Activated CD4-positive, alpha-beta T cell treated with anti-CD3 and anti-CD28 coated beads for 4 hours (primary cell): ENCODE measurements around the gene RAVER2.
"Not testable (repeated sequence)": the region's sequence is repeated elsewhere in the genome, so short reads cannot be mapped to it uniquely, and the experiment has no call there.

ENCODE experiments used
- DNase-seq, 2 donors: peaks; one replicate each; pipeline ENCODE4 v3.0.0-alpha.2; 2020

The RAVER2 gene

DNA sequence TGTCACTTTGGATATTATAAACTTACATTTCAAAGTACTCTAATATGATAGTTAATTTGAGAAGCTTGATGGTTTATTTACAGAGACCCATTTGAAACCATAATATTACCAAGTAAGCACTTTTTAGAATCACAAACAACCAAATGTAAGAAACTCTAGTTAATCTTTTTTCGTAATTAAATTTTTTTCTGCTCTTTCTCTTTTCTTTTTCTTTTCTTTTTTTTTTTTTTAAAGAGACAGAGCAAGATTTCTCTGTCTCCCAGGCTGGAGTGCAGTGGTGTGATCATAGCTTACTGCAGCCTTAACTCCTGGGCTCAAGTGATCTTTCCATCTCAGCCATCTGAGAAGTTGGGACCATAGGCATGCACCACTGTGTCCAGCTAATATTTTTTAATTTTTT, 5.2 kb downstream of the RAVER2 start:
- DNase-seq: no peak

- no peak for DNase-seq
Measured at GRCh38 chr1:64750875-64751274, 6.0 kb downstream of the RAVER2 start.

- DNase-seq: no peak
Measured at GRCh38 chr1:64754173-64754572, 9.3 kb downstream of the RAVER2 start.

- DNase-seq: no peak
Measured at GRCh38 chr1:64755361-64755760, 10.5 kb downstream of the RAVER2 start.

DNA sequence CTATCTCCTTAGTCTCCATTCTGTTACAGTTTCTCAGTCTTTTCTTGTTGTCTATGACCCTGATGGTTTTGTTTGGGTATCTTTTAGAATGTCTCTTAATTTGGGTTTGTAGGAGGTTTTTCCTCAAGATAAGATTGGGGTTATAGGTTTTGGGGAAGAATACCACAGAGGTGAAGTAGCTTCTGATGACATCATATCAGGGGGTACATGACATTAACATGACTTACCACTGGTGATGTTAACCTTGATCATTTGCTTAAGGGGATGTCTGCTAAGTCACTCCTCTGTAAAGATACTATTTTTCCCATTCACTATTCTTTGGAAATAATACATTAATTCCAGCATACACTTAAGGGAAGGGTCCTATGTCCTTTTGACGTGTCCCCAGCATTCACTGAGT, 11.9 kb downstream of the RAVER2 start:
- DNase-seq: no peak

GRCh38 chr1:64757213-64757612, 12.3 kb downstream of the RAVER2 start:
- DNase-seq: no peak

GRCh38 chr1:64758233-64758632, 13.4 kb downstream of the RAVER2 start:
- DNase-seq: no peak

DNA sequence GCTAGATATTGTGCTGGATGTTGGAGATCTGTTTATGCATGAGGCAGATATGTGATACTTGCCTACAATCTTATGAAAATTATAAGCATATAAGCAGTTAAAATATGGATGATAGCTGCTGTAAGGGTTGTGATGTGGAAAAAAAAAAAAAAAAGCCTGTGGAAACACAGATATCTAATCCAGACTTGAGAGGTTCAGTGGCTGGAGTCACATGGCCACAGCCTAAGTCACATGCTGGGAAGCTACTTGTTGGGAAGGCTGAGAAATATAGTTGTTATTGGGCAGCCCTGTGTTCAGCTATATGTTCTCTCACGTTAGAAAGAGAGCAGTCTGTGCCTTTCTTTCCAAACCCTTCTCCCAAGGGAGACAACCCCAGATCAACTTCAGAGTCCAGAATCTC, 15.1 kb downstream of the RAVER2 start:
- DNase-seq: no peak

DNA sequence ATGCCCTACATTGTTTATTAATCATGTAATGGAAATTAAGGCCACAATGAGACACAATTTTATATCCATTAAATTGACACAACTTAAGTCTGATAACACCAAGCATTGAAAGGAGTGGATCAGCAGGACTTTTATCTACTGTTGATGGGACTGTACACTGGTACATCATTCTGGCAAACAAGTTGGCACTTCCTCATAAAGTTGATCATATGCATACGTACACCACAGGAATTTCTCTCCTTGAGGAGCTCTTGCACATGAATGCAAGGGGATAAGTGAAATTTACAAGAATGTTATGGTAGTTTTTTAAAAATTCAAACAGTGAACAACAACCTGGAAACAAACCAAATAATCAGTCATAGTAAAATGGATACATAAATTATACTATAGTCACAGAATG, 20.1 kb downstream of the RAVER2 start:
- no peak for DNase-seq

DNA sequence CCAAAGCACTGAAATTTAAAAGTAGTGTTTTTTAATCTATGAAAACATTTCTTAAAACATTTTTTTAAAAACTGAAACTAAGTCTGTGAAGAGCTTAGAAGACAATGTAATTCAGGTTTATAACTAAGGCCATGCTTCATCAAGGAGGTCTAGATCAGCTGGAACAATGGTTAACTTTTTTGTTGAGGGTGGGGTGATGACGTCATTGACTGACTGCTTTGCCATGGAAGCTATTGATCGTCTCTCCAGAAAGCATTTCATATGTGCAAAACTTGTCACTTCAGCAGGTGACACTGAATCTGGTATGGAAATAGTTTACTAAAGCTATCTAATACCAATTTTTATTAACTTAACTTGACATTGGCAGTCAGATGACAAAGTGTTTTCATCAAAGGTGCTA, 21.0 kb downstream of the RAVER2 start:
- no peak for DNase-seq

DNA sequence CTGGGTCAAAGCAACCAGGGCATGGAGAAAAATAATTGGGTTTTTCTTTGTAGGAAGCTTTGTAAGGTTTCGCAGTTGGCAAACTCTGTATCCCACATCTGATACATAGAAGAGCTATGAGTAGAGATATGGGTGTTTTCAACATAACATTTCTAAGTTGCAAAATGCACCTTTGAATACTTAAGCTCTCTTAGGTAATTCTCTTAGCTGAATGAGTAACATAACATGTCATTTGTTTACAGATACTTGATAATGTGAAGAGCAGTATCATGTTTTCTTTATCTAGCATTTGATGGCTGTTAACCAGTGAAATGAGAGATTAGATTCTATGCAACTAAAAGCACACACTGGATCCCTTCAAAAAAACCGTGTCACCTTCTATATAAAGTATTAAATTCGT, 21.6 kb downstream of the RAVER2 start:
- no peak for DNase-seq

- DNase-seq: no peak
Measured at GRCh38 chr1:64769482-64769881, 24.6 kb downstream of the RAVER2 start.

GRCh38 chr1:64769971-64770370, 25.1 kb downstream of the RAVER2 start:
- DNase-seq: no peak

GRCh38 chr1:64773306-64773705, 28.4 kb downstream of the RAVER2 start:
- DNase-seq: not testable (repeated sequence)

GRCh38 chr1:64775113-64775512, 30.2 kb downstream of the RAVER2 start:
- DNase-seq: no peak

DNA sequence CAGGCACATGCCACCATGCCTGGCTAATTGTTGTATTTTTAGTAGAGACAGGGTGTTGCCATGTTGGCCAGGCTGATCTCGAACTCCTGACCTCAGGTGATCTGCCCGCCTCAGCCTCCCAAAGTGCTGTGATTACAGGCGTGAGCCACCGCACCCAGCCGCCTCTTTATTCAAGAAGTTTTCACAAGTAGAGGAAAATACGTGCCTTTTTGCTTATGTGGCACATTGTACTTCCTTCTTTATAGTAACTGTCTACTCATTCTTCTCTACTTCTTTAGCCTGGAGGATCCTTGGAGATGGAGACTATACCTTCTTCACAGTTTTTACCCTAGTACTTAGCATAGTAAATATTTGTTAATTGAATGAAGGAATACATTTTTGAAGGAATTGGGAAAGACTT, 37.2 kb downstream of the RAVER2 start:
- not testable (repeated sequence) for DNase-seq

GRCh38 chr1:64782848-64783247, 38.0 kb downstream of the RAVER2 start:
- DNase-seq: not testable (repeated sequence)

- no peak for DNase-seq
Measured at GRCh38 chr1:64790832-64791487, 46.1 kb downstream of the RAVER2 start.

DNA sequence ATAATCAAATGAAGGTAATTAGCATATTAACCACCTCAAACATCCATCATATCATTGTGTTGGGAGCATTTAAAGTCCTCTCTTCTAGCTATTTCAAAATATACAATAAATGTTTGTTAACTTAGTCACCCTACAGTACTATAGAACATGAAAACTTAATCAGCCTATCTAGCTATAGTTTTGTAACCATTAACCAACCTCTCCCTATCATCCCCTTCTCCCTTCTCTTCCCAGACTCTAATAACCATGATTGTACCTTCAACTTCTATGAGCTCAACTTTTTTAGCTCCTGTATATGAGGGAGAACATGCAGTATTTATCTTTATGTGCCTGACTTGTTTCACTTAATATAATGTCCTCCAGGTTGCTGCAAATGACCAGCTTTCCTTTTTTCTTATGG, 54.0 kb downstream of the RAVER2 start:
- no peak for DNase-seq

DNA sequence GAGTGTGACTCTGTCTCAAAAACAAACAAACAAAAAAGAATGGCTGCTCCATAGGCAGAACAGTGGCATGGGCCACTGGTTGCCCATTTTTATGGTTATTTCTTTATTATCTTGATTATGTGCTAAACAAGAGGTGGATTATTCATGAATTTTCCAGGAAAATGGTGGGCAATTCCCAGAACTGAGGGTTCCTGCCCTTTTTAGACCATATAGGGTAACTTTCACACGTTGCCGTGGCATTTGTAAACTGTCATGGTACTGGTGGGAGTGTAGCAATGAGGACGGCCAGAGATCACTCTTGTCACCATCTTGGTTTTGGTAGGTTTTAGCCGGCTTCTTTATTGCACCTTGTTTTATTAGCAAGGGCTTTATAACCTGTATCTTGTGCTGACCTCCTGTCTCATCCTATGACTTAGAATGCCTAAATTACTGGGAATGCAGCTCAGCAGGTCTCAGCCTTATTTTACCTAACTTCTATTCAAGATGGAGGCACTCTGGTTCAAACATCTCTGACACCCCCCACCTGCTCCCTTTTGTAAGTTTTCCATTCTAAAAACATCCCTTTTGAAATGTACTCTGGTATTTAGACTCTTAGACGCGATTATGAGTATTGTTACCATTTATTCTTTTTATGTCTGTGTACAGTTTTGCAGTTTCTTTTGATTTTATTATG, 57.1 kb downstream of the RAVER2 start:
- no peak for DNase-seq

DNA sequence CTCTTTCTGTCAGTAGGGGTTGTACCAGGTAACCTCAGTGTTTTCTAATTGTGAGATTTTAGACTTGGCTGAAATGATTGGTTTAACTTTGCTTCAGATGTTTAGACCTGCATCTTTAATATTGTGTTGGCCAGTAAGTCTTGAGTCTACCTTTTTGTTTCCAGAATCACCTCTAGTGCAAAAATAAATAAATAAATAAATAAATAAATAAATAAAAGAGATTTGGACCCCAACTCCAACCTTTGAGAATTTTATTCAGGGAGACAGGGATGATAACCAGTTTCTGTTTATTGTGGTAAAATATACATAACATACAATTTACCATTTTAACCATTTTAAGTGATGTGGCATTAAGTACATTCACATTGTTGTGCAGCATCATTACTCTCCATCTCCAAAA, 64.4 kb downstream of the RAVER2 start:
- no peak for DNase-seq

DNA sequence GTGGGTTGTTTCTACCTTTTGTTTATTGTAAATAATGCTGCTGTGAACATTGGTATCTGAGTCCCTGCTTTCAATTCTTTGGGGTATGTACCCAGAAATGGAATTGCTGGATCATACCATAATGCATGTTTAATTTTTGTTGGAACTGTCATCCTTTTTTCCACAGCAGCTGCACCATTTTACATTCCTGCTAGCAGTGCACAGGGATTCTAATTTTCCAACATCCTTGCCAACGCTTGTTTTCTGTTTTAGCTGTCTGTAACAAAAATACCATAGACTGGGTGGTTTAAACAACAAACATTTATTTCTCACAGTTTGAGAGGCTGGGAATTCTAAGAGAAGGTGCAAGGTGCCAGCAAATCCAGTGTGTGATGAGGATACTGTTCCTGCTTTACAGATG, 65.1 kb downstream of the RAVER2 start:
- no peak for DNase-seq

DNA sequence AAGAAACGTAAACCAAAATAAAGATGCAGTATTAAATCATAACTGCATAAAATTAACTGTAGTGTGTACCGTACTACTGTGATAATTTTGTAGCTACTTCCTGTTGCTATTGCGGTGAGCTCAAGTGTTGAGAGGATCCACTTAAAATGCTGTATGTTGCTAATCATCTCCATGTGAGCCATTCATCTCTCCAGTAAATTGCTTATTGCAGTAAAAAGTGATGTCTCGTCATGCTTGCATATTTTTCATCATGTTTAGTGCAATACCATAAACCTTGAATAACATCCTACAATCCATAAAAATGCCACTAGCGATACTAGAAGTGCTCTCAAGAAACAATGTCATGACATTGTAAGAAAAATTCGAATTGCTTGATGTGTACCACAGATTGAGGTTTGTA, 66.3 kb downstream of the RAVER2 start:
- DNase-seq: no peak

DNA sequence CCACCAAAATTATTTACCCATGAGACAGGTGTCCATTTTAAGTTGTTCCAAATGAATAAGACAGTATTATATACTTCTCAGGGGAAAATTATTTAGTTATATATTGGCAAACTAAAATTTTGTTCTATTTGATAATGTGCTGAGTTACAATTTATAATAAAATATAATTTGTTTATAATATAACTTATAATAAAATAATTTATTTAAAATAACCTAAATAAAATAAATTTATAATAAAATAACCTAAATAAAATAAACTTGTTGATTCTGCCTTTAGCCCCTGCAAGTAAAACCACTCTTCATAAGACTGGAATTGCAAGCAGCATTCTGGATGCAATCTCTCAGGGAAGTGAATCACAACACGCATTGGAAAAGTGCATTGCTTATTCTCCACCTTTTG, 69.6 kb downstream of the RAVER2 start:
- no peak for DNase-seq

DNA sequence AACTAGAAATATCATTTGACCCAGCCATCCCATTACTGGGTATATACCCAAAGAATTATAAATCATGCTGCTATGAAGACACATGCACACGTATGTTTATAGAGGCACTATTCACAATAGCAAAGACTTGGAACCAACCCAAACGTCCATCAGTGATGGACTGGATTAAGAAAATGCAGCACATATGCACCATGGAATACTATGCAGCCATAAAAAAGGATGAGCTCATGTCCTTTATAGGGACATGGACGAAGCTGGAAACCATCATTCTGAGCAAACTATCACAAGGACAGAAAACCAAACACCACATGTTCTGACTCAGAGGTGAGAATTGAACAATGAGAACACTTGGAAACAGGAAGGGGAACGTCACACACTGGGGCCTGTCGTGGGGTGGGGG, 72.5 kb downstream of the RAVER2 start:
- DNase-seq: not testable (repeated sequence)
